ENCODE measurements around the gene RRAD.
A peak's percentile ranks its signal among the peaks of the same experiment; 100 is the strongest.

Gene RRAD

DNA sequence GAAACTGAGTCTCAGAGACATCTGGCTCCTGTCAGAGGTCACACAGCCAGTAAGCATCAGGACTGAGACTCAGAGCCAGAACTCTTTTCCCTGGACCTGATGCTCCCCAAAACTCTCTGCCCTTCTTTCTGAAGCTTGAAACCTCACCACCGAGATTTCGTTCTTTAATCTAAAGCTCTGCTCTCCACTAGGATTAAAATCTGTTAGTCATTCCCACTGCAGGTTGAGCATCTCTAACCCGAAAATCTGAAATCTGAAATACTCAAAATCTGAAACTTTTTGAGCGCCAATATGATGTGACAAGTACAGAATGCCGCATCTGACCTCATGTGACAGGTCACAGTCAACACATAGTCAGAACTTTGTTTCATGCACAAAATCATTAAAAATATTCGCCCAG is 8.8 kb downstream of the RRAD start:
- DNase-seq, result no peak

DNA sequence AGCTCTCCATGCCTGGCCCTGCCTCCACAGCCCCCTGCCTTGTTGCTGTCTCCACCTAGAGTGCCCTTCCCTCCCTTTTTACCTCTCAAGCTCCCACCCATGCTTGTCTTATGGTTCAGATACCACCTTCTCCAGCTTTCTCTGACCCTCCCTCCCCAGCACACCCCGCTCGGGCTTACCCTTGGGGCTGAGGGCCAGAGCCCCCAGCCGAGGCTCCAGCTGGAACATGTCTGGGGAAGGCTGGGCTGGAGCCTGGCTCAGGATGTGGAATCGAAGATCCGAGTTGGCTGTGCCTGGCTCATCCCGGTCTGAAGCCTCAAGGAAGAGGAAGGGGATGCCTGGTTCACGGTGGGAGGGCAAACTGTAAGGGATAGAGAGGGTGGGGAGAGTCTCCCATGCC is 10.3 kb downstream of the RRAD start:
- no peak for DNase-seq

DNA sequence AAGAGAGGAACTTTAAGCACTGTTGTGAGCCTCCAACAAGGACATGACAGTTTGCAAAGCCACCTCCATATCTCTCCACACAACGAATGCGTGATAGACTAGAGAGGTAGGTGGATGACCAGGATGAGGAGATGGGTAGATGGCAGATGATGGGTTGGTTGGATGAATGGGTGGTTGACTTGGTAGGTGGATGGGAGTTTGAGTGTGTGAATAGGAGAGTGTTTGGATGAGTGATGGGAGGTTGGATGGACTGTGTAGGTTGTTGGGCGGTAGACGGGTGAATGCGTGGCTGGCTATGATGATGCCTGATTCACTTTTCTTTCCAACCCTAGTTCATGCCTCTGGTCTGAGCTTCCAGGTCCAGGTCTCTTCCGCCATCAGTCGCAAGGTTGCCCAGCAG is 10.8 kb downstream of the RRAD start:
- DNase-seq, result no peak

DNA sequence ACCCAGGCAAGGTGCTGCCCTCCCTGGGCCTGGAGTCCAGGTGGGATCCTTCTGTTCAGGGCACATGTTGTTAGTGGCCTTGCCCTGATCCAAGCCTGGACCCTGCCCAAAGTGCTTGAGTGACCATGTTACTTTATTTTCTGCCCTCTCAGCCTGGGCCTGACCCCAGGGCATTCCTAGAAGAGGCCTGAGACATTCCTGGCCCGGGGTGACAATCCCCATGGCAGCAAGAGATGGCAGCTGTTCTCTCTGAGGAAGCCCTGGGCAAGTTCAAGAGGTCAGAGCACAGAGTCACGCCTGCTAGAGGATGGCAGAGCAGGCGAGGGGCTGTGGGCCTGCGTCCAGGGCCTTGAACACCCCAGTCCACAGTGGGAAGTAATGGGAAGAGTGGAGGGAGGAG is 11.6 kb downstream of the RRAD start:
- DNase-seq, result no peak

DNA sequence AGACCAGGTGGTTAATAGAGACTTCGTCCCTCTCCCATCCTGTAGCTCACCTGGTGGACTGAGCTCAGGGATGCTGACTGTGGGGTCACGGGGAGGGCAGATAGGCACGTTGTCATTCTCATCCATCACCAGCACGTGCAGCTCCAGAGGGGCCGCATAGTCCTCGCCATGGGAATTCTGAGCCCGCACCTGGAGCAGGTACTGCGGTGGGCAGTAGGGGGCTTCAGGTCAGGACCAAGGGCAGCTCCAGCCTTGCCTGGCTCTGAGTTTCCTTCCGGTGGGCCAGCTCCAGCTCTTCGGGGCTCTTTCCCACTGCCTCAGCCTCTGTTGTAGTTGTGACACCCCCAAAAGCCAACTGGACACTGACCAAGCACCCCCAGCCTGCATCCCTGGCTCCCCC is 12.3 kb downstream of the RRAD start:
- no peak for DNase-seq

DNA sequence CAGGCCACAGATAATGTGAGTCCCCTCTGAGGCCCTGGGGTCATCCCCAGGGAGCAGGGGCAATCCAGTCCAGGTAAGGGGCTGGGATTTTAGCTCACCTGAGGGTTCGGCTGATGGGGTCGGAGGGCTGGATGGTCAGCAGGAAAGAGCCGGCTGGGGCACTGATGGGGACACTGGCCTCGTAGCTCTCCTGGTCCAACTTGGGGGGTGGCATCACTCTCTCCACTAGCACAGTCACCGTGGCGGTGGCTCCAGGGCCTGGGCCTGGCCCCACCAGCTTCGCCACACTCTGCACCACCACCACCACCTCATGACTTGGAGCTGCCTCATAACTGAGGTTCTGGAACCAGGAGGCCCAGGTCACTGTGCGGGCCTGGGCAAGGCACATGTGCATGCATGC is 13.5 kb downstream of the RRAD start:
- no peak for DNase-seq

DNA sequence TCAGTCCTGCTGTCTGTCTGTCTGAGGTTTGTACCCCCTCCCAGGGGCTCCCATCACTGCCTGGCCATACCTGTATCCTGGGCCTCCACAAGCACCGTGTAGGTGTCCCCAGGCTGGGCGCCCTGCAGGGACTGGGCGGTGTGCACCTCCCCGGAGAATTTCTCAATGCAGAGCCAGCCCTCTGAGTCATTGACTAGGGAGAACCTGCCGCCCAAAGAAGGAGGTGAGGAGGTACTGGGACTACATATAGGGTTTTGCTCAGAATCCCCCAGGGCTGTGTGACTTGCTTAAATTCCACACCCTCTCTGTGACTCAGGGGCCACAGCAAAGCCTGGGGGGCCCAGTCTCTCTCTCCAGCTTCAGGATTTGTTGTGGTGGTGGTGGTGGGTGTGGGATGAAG is 14.2 kb downstream of the RRAD start:
- no peak for DNase-seq

DNA sequence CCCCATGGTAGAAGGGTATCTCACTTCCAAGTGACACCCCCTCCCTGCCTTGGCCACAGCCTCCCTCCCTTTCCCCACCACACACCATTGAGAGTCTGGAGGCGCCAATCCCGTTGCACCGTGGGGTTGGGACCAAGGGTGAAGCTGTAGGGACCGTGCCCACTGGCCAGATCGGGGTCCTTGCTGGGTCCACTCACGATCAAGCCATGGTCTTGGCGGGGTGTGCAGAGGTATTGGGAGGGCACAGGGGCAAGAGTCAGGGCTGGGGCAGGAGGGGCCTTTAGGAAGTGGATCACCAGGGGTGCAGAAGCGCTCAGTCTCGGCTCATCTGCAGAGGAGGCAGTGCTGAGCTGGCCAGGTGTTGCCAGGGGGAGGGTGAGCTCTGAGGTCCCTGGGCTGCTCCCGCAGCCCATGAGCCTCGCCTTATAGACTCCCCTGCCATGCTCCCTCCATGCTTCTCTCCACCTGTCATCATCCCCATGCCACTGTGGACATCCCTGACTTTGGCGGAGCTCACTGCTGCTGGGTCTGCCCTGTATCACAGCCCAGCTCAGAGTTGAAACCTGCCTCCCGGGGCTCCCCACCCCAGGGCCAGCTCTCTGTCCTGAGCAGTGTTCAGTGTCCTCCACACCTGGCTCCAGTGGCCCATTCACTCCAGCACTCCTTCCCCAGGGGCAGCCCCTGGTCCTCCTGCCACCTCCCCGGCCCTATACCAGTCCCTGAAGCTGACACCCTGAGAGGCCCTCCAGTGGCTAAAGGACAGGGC is 15.0 kb downstream of the RRAD start:
- DNase-seq, result no peak

DNA sequence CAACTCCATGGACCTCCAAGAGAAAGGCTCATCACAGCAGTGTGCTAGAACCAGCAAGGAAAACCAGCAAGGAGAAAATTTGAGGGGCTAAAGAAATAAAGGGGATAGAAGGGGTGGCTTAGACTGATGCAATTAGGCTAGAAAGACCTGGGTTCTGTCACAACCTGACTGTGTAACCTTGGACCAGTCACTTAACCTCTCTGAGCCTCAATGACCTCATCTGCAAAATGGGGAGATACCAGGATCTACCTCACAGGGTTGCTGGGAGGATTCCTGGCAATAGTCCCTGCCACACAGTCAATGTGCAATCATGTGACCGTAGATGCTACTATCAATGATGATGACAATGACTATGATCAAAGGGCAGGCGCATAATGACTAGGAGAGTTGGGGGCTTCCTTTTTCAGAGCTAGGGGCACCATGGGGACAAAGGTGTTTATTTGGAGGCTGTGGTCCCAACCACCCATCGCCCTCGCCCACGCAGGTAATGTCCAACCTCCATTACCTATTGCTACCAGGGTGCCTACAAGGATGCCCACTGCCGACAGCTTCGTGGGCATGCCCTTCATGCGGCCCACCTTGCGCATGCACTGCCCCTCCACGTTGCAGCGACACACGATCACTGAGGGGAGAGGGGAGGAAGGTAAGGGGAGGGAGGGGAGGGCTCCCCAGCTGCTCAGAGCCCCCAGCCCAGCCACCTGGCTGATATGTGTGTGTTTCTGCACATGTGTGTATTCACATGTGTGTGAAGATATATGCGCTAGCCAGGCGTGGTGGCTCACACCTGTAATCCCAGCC is 16.4 kb downstream of the RRAD start:
- no peak for DNase-seq

DNA sequence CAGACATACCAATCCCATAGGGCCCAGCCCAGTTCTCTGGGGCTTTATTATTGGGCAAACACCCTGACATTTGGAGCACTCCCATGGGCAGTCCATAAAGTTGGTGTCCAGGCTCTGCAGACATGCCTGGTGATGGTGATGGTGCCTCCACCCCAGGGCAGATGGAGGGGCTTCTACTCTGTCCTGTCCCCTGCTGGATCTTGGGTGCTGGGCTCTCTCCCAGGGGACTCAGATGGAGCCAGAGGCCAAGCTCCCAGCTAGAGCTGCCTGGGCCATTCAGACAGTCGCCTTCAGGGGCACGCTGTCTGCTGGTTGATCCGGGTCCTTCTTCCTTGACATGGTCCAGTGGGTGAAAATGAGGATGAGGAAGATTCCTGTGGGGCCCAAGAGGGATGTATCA is 17.2 kb downstream of the RRAD start:
- no peak for DNase-seq

DNA sequence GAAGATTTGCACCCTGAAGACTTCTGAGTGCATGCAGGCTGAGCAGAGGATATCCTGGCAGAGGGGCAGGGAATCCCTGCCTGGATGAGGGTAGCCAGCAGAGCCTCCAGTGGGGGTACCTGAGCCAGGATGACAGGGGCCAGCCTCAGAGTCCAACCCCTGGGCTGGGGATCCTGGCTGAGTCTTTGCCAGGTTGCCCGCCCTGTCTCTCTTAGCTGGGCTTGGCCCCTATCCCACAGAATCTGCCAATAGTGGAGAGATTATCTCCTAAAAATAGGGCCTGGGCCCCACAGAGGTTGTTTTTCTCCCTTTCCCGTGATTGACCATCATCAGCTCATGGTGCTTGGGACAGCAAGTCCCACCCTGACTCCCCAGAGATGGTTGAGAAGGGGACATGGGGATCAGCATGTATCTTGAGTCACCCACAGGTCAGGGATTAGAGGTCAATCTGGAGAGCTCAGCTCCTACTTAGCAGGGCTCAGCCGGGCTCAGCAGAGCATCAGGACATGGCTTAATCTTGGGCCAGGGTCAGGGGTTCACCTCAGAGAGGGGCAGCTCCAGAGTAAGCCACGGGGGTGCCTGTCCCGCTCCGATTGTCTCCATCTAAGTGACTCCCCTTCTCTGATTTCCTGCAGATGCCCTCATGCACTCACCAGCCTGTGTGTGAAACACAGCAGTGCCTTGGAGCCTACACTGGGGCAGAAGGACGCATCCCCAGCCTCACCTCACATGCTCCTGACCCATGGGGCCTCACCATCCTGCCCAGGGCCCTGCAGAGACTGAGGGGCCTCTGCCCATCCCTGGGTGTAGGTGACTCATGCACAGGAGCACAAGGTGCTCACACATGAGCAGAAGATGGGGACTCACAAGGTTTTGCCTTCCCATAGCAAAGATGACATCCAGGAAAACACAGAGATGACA is 18.2 kb downstream of the RRAD start:
- DNase-seq, result no peak

DNA sequence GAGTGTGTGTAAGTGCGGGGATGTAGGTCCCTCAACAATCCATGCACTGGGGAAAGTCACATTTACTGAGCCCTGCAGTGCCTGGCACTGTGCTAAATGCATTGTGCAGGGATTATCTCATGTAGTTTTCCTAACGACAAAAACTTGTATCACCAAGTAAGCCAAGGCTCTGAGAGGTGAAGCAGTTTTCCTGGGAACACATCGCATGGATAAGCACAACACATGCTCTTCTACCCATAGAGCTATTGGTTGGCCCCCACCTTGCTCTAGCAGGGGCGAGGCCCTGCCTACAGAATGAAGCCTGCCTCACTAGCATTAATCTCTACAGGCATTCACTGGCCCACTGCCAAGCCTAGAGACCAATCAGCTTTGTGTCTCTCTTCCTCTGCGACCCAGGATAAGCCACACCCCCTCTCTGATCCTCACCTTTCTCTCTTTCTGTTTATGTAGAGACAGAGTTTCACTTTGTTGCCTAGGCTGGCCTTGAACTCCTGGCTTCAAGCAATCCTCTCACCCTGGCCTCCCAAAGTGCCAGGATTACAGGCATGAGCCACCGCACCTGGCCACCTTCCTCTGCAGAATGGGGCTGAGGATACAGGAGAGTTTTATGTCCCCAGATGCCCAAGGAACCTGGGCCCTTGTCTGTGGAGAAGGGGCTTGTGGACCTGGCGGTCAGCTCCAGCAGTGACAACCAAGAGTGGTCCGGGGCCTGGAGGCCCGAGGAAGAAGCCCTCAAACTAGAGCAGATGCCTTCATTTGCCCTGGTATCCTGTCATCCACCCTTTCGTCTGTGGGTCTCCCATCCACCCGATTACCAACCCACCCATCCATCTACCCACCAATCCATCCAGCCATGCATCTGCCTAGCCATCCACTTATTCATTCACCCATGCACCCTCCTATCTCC is 19.4 kb downstream of the RRAD start:
- DNase-seq, result no peak

DNA sequence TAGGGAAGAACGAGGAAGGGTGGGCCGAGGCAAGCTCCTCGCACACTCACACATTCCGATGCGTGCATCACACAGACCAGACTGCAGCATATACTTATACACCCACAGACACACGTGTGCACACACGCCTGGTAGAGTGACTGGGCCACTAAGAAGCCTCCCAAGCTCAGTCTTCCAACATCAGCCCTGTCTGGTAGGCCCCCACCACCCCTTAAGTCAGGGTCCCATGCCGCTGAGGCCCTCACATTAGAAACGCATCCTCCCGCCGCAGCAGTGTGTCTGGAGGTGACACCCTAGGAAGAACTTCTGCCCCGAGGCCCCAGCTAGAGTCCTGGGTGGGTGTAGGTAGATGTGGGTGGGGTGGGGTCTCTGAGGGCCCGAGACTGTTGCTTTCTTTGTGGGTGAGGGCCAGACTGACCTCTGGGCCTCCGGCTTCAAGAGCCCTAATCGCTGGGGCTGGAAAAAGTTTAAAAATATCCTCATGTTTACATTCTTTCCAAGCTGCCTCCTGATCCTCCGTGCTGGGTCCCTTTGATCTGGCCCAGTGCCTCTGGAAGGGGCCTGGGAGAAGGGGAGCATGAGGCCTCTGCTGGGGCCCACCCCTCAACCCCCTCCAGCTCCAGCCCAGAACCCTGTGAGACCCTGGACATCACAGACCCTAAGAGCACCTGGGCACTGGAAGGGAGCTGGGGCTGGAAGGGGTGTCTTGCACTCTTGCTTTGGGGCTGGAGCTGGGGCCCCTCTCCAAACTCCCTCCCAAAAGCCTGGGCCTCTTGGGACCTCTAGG is 20.3 kb downstream of the RRAD start:
- peak; percentile 32 for DNase-seq

DNA sequence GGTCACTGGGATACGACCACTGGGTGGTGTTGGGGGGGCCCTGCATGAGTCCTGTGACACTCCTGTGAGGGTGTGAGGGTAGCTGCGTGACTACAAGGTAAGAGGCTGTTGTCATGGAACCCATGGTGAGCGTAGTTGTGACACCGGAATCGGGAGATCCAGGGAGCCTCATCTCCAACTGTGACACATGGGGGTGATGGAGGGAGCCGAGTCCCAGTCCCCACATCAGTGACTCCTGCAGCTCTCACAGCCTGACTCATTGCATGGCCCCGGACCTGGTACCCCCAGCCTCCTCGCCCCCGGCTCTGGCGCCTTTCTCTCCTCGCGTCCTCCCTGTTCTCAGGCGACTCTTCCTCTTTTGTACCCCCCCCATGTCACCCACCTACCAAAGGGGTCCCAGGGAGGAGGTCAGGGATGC is 20.9 kb downstream of the RRAD start:
- DNase-seq, result no peak

DNA sequence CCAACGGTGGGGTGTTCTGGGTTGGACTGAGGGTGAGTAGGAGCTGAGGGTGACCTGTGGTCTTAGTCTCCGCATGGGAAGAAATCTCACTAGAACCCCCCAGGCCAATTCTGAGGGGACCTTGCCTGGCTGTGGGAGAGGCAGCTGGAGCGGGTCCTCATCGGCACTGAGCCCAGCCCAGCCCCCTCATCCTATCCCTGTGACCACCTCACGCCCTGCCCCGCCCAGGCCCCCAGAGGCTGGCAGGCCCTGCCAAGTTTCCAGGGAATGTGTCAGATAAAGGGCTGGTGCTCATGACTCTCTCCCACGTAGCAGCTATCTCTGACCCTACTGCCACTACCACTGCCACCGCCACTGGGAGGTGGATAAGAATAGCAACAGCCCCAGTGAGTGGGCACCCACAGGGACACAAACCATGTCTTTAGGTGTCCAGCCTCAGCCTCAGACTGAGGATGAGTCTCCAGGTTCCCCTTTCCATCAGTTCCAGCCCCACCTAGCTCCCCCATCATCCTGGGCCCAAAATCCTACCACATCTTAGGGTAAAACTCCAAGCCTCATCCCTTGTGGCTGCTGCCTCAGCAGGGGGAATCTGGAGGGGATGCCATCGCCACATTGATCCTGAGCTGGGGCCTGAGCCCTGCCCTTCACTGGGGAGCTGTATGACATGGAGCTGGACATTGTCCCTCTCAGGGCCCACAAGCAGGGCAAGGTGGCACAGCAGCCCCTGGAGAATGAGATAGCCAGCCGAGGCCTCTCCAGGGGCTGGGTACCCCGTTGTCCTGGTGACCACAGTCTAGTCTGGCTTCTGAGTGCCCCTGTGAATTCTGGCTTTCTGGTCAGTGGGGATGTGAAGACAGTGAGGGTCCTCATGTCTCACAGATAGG is 21.5 kb downstream of the RRAD start:
- no peak for DNase-seq

DNA sequence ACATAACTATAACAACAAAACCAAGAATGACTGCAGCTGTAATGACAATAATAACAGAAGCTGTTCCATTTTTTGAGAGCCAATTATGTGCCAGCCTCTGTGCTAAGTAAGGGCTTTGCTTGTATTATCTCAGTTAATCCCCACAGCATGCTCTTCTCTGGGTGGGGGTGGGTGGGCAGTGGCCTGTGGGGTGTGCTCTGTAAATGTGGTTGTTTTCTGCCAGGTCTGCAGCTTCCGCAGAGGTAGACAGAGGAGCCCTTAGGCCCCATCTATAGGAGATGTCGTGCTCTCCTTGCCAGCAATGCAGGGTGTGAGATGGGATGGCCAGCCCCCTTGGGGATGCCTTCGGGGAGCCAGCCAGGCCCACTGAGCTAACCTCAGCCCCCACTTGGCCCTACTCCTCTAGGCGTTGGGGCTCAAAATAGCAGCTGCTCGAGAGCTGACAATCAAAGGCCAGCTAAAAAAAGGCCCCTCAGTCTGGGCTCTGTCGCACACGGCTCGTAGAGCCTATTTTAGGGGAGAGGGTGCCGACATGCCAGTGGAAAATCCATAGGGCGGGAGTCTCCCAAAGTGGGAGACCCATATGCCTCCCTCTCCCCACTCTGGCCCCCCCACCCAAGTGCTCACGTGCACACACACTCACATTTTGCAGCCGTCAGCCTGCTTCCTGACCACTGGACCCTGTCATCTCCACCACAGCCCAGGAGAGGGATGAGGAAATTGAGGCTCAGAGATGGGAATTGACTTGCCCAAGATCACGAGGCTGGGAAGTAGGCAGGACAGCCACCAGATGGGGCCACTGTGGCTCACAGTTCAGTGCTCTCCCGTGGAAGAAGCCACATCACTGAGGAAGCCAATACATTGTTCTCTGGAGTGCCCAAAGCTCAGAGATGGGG is 22.4 kb downstream of the RRAD start:
- DNase-seq, result no peak

DNA sequence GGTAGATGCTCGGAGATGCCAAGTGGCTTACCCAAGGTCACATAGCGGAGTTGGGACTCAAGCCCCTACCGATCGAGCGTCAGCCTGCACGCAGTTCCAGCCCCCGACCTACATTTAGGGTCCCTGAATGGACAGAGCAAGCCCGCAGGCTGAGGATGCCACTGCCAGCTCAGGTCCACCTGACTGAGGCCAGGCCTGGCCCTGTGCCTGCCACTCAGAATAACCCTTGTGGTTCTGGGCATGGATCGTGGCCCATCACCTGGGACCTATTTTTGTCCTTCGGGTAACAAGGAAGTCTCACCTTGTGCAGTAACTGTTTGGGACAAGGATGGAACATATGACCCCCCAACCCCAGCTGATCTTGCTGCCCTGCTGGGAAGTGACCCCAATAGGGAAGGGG is 23.7 kb downstream of the RRAD start:
- DNase-seq, result no peak

DNA sequence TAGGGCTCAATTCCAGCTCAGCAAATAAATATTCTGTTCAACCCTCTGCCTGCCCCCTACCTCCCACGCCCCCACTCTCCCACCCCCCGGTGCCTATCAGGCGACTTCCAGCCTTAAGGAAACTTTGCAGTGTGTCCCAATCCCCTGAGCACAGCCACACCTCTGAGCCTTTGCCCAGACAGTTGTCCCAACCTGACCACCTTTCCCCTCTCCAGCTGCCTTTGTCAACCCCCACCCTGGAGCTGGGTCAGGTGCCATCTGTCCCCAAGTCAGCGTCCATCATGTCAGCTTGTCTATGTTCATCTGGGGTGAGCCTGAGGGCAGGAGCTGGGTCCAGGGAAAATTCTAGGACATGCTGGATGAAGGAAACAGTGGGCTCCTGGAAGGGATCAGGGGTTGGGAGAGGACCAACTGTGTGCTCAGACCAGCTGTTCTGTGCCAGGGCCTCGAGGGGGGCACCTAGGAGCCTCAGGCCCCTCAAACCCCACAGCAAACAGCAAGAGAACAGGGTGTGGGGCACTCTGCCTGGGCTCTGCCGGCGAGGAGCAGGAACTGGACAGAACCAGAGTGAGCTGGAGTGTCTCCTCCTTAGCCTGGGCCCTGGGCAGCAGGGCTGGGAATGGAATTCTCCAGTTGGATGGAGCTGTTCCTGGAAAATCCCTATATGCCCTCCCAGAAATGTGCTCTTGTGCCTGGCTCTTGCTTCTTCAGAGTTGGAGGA is 24.5 kb downstream of the RRAD start:
- DNase-seq, result no peak
